ENCODE data around the gene HOXD10. TPM values are rescaled to one million over a fixed set of nuclear protein-coding genes. Genes with fewer than 3 reads are reported as not detected.

HOXD10 gene
- total RNA-seq, 5 donors from 2014 or later (not counting 1 experiment from before 2014, with no cell fraction given): not detected

GRCh38 chr2:176150584-176151441 lies 34.2 kb downstream of the HOXD10 start:
- Histone ChIP-seq H3K4me3 (ENCODE audit: control insufficient read depth in 1 of 2, extremely low read depth in 1 of 2, low read length in 1 of 2) (no peak overlapping the region), H3K27ac (ENCODE audit: low read length) (no peak overlapping the region), H3K27me3 (replicated peaks in 1 of 2; ENCODE audit: control insufficient read depth in 2 of 2, extremely low read depth in 1 of 2, insufficient read depth in 2 of 2, low read length in 1 of 2) (peaks cover 10 to 74% of the 10 kb centered on the region in 2 experiments), H3K36me3 (ENCODE audit: control insufficient read depth in 2 of 2, extremely low read depth in 1 of 2, insufficient read depth in 1 of 2, low read length in 1 of 2) (no peaks in the 10 kb centered on the region), H3K4me1 (ENCODE audit: control insufficient read depth in 1 of 2, extremely low read depth in 1 of 2, insufficient read depth in 2 of 2, low read length in 2 of 2) (peaks cover 0 to 7% of the 10 kb centered on the region in 2 experiments), H3K9me3 (no peaks in the 10 kb centered on the region)
- DNase-seq (no peak), ATAC-seq (replicated peaks in 1 of 4) (no peak)
- Mint-ChIP-seq H3K27ac (peak overlapping the region in 1 of 2 donors; percentile 50), H3K4me3 (no peak overlapping the region), H3K9me3 (no peaks in the 10 kb centered on the region), H3K36me3 (no peaks in the 10 kb centered on the region), H3K4me1 (peaks cover 4 to 12% (median 7%) of the 10 kb centered on the region in 3 donors), H3K27me3 (peaks cover 78 to 92% of the 10 kb centered on the region in 2 donors)
- ChIA-PET CTCF (interaction anchor here in 1 of 2 donors (0.6 to 0.7 kb wide), 2 partner anchors 24 to 987 kb away, joined by 3 read pairs; no protein-coding TSS in a partner anchor), POLR2A (interaction anchor here in 1 of 2 donors (0.6 kb wide), 2 partner anchors 10 kb away, joined by 3 to 7 read pairs; no protein-coding TSS in a partner anchor)
- 36% methylated on average over 11 of the region's 14 CpGs for WGBS (ENCODE audit: insufficient coverage)

GRCh38 chr2:176151442-176152287 lies 35.1 kb downstream of the HOXD10 start, which contains the start of gene HOXD4:
HOXD4 (plus strand) TSS chr2:176151550; CDS start chr2:176151634, 84 bp downstream.
- WGBS (ENCODE audit: insufficient coverage): 8% methylated on average over 42 of the region's 55 CpGs
- H3K9me3 ChIP-seq: no peaks in the 10 kb centered on the region
- Mint-ChIP-seq H3K27me3 (peaks cover 77 to 91% of the 10 kb centered on the region in 2 donors), H3K27ac (peak within 1 kb of the TSS in 1 of 2 donors; percentile 50), H3K9me3 (no peaks in the 10 kb centered on the region), H3K4me3 (peak within 1 kb of the TSS in 1 of 3 donors; percentile 16), H3K4me1 (peaks cover 6 to 12% (median 7%) of the 10 kb centered on the region in 3 donors), H3K36me3 (no peaks in the 10 kb centered on the region)
- no peak within 1 kb of the TSS for H3K27ac ChIP-seq (ENCODE audit: low read length)
- peak within 1 kb of the TSS in 1 of 2 donors; percentile 2 for H3K4me3 ChIP-seq (ENCODE audit: control insufficient read depth in 1 of 2, extremely low read depth in 1 of 2, low read length in 1 of 2)
- peaks cover 7 to 76% of the 10 kb centered on the region in 2 experiments for H3K27me3 ChIP-seq (replicated peaks in 1 of 2; ENCODE audit: control insufficient read depth in 2 of 2, extremely low read depth in 1 of 2, insufficient read depth in 2 of 2, low read length in 1 of 2)
- ChIA-PET CTCF (interaction anchor here (0.6 to 1.2 kb wide), 3 partner anchors 18 to 986 kb away, joined by 3 read pairs; no protein-coding TSS in a partner anchor), POLR2A (interaction anchor here in 1 of 2 donors (0.6 kb wide), 1 partner anchor 9 kb away, joined by 7 read pairs; no protein-coding TSS in a partner anchor)
- no peaks in the 10 kb centered on the region for H3K36me3 ChIP-seq (ENCODE audit: control insufficient read depth in 2 of 2, extremely low read depth in 1 of 2, insufficient read depth in 1 of 2, low read length in 1 of 2)
- no peak for ATAC-seq (replicated peaks in 1 of 4)
- H3K4me1 ChIP-seq (ENCODE audit: control insufficient read depth in 1 of 2, extremely low read depth in 1 of 2, insufficient read depth in 2 of 2, low read length in 2 of 2): peaks cover 0 to 7% of the 10 kb centered on the region in 2 experiments
- DNase-seq: no peak

- peaks cover 7 to 77% of the 10 kb centered on the region in 2 experiments for H3K27me3 ChIP-seq (replicated peaks in 1 of 2; ENCODE audit: control insufficient read depth in 2 of 2, extremely low read depth in 1 of 2, insufficient read depth in 2 of 2, low read length in 1 of 2)
- no peak overlapping the region for H3K4me3 ChIP-seq (ENCODE audit: control insufficient read depth in 1 of 2, extremely low read depth in 1 of 2, low read length in 1 of 2)
- H3K9me3 Mint-ChIP-seq: no peaks in the 10 kb centered on the region
- ATAC-seq (replicated peaks in 1 of 4) (no peak), DNase-seq (no peak)
- H3K9me3 ChIP-seq: no peaks in the 10 kb centered on the region
- H3K27me3 Mint-ChIP-seq: peaks cover 73 to 87% of the 10 kb centered on the region in 2 donors
- no peak overlapping the region for H3K27ac Mint-ChIP-seq
- 8% methylated on average over 27 of the region's 48 CpGs for WGBS (ENCODE audit: insufficient coverage)
- POLR2A ChIA-PET: no interaction called here
- H3K4me3 Mint-ChIP-seq: peak overlapping the region in 1 of 3 donors; percentile 16
- CTCF ChIA-PET: interaction anchor here in 1 of 2 donors (0.6 to 1.2 kb wide), 2 partner anchors 17 to 54 kb away, joined by 3 read pairs; no protein-coding TSS in a partner anchor
- H3K36me3 Mint-ChIP-seq: no peaks in the 10 kb centered on the region
- H3K36me3 ChIP-seq (ENCODE audit: control insufficient read depth in 2 of 2, extremely low read depth in 1 of 2, insufficient read depth in 1 of 2, low read length in 1 of 2): no peaks in the 10 kb centered on the region
- peaks cover 2 to 10% of the 10 kb centered on the region in 2 experiments for H3K4me1 ChIP-seq (ENCODE audit: control insufficient read depth in 1 of 2, extremely low read depth in 1 of 2, insufficient read depth in 2 of 2, low read length in 2 of 2)
- H3K4me1 Mint-ChIP-seq: peaks cover 8 to 15% (median 11%) of the 10 kb centered on the region in 3 donors
- no peak overlapping the region for H3K27ac ChIP-seq (ENCODE audit: low read length)
Measured at GRCh38 chr2:176152350-176153181, 36.0 kb downstream of the HOXD10 start.

- ATAC-seq (replicated peaks in 1 of 4) (no peak), DNase-seq (no peak)
- H3K27me3 Mint-ChIP-seq: peaks cover 61 to 82% of the 10 kb centered on the region in 2 donors
- Histone ChIP-seq H3K4me3 (ENCODE audit: control insufficient read depth in 1 of 2, extremely low read depth in 1 of 2, low read length in 1 of 2) (no peak overlapping the region), H3K27ac (ENCODE audit: low read length) (no peak overlapping the region), H3K27me3 (replicated peaks in 1 of 2; ENCODE audit: control insufficient read depth in 2 of 2, extremely low read depth in 1 of 2, insufficient read depth in 2 of 2, low read length in 1 of 2) (peaks cover 11 to 77% of the 10 kb centered on the region in 2 experiments), H3K4me1 (ENCODE audit: control insufficient read depth in 1 of 2, extremely low read depth in 1 of 2, insufficient read depth in 2 of 2, low read length in 2 of 2) (peaks cover 2 to 23% of the 10 kb centered on the region in 2 experiments), H3K36me3 (ENCODE audit: control insufficient read depth in 2 of 2, extremely low read depth in 1 of 2, insufficient read depth in 1 of 2, low read length in 1 of 2) (no peaks in the 10 kb centered on the region), H3K9me3 (no peaks in the 10 kb centered on the region)
- 23% methylated on average over 6 of the region's 11 CpGs for WGBS (ENCODE audit: insufficient coverage)
- no peak overlapping the region for H3K27ac Mint-ChIP-seq
- ChIA-PET CTCF (interaction anchor here (0.6 to 1.1 kb wide), 4 partner anchors 10 to 957 kb away, joined by 3 to 4 read pairs (median 3); no protein-coding TSS in a partner anchor), POLR2A (interaction anchor here in 1 of 2 donors (0.7 kb wide), 1 partner anchor 17 kb away, joined by 4 read pairs; no protein-coding TSS in a partner anchor)
- H3K36me3 Mint-ChIP-seq: no peaks in the 10 kb centered on the region
- peaks cover 15 to 25% (median 19%) of the 10 kb centered on the region in 3 donors for H3K4me1 Mint-ChIP-seq
- no peak overlapping the region for H3K4me3 Mint-ChIP-seq
- no peaks in the 10 kb centered on the region for H3K9me3 Mint-ChIP-seq
Measured at GRCh38 chr2:176154576-176155252, 38.1 kb downstream of the HOXD10 start.

- Histone ChIP-seq H3K9me3 (no peaks in the 10 kb centered on the region), H3K27me3 (replicated peaks in 1 of 2; ENCODE audit: control insufficient read depth in 2 of 2, extremely low read depth in 1 of 2, insufficient read depth in 2 of 2, low read length in 1 of 2) (peaks cover 14 to 77% of the 10 kb centered on the region in 2 experiments), H3K4me1 (ENCODE audit: control insufficient read depth in 1 of 2, extremely low read depth in 1 of 2, insufficient read depth in 2 of 2, low read length in 2 of 2) (peaks cover 2 to 27% of the 10 kb centered on the region in 2 experiments), H3K36me3 (ENCODE audit: control insufficient read depth in 2 of 2, extremely low read depth in 1 of 2, insufficient read depth in 1 of 2, low read length in 1 of 2) (no peaks in the 10 kb centered on the region), H3K4me3 (ENCODE audit: control insufficient read depth in 1 of 2, extremely low read depth in 1 of 2, low read length in 1 of 2) (no peak overlapping the region), H3K27ac (ENCODE audit: low read length) (no peak overlapping the region)
- CTCF ChIA-PET: interaction anchor here (0.7 to 1.1 kb wide), 3 partner anchors 9 to 16 kb away, joined by 3 to 4 read pairs (median 3); no protein-coding TSS in a partner anchor
- POLR2A ChIA-PET: no interaction called here
- H3K27me3 Mint-ChIP-seq: peaks cover 54 to 80% of the 10 kb centered on the region in 2 donors
- ATAC-seq (replicated peaks in 1 of 4): no peak
- H3K27ac Mint-ChIP-seq: no peak overlapping the region
- no peaks in the 10 kb centered on the region for H3K36me3 Mint-ChIP-seq
- 18% methylated on average over 4 of the region's 6 CpGs for WGBS (ENCODE audit: insufficient coverage)
- H3K9me3 Mint-ChIP-seq: no peaks in the 10 kb centered on the region
- DNase-seq: no peak
- H3K4me1 Mint-ChIP-seq: peaks cover 14 to 19% (median 15%) of the 10 kb centered on the region in 3 donors
- no peak overlapping the region for H3K4me3 Mint-ChIP-seq
Measured at GRCh38 chr2:176155356-176156044, 38.9 kb downstream of the HOXD10 start.

Data from T-cell (primary cell).